ENCODE data around the gene DOCK2. TPM values are rescaled to one million over a fixed set of nuclear protein-coding genes. Genes with fewer than 3 reads are reported as not detected.

Gene DOCK2
- total and polyA plus RNA-seq, 7 donors: 2.3 to 21.1 (median 12.5) TPM

GRCh38 chr5:169688106-169688505 lies 51.0 kb downstream of the DOCK2 start:
- no peak for TF ChIP-seq EP300 (IDR thresholded peaks at IDR 0.05)
- no peak for TF ChIP-seq POLR2A (IDR thresholded peaks at IDR 0.05)
- no peak for TF ChIP-seq CTCF (IDR thresholded peaks at IDR 0.05)
- no peak for TF ChIP-seq POLR2AphosphoS5 (IDR thresholded peaks at IDR 0.05)
- intact Hi-C loops (cut with DNase I): no loop called here
- H3K4me3 ChIP-seq: no peak overlapping the region
- H3K36me3 ChIP-seq: no peaks in the 10 kb centered on the region
- H3K9me3 ChIP-seq: no peaks in the 10 kb centered on the region
- no peak for DNase-seq
- H3K27me3 ChIP-seq: no peaks in the 10 kb centered on the region
- no peaks in the 10 kb centered on the region for H3K4me1 ChIP-seq
- no peak overlapping the region for H3K27ac ChIP-seq
- 55 to 61% methylated on average over 3 of the region's 3 CpGs for whole genome bisulfite sequencing, 2 donors

- Histone ChIP-seq H3K4me3 (no peak overlapping the region), H3K36me3 (no peaks in the 10 kb centered on the region), H3K27me3 (no peaks in the 10 kb centered on the region), H3K4me1 (no peaks in the 10 kb centered on the region), H3K27ac (no peak overlapping the region), H3K9me3 (no peaks in the 10 kb centered on the region)
- no peak for TF ChIP-seq CTCF (IDR thresholded peaks at IDR 0.05)
- TF ChIP-seq POLR2AphosphoS5 (IDR thresholded peaks at IDR 0.05): no peak
- TF ChIP-seq EP300 (IDR thresholded peaks at IDR 0.05): no peak
- no peak for TF ChIP-seq POLR2A (IDR thresholded peaks at IDR 0.05)
- no peak for DNase-seq
- intact Hi-C loops (cut with DNase I): no loop called here
- WGBS, 2 donors: 20 to 47% methylated on average over 1 of the region's 1 CpG
These were observed 54.4 kb downstream of the DOCK2 start for GRCh38 chr5:169691471-169691870.

- Histone ChIP-seq H3K27ac (no peak overlapping the region), H3K4me3 (no peak overlapping the region), H3K27me3 (no peaks in the 10 kb centered on the region), H3K9me3 (no peaks in the 10 kb centered on the region), H3K36me3 (no peaks in the 10 kb centered on the region), H3K4me1 (no peaks in the 10 kb centered on the region)
- no peak for DNase-seq
- TF ChIP-seq POLR2AphosphoS5 (IDR thresholded peaks at IDR 0.05) (no peak), EP300 (IDR thresholded peaks at IDR 0.05) (no peak), CTCF (IDR thresholded peaks at IDR 0.05) (no peak), POLR2A (IDR thresholded peaks at IDR 0.05) (no peak)
- intact Hi-C loops (cut with DNase I): no loop called here
- WGBS, 2 donors: 72 to 93% methylated on average over 3 of the region's 3 CpGs
These were observed 57.1 kb downstream of the DOCK2 start for GRCh38 chr5:169694091-169694625.

- DNase-seq: no peak
- 82 to 90% methylated on average over 6 of the region's 6 CpGs for WGBS, 2 donors
- intact Hi-C loops (cut with DNase I): no loop called here
- TF ChIP-seq POLR2AphosphoS5 (IDR thresholded peaks at IDR 0.05) (no peak), POLR2A (IDR thresholded peaks at IDR 0.05) (no peak), CTCF (IDR thresholded peaks at IDR 0.05) (no peak), EP300 (IDR thresholded peaks at IDR 0.05) (no peak)
- Histone ChIP-seq H3K9me3 (no peaks in the 10 kb centered on the region), H3K36me3 (no peaks in the 10 kb centered on the region), H3K27ac (no peak overlapping the region), H3K27me3 (no peaks in the 10 kb centered on the region), H3K4me1 (no peaks in the 10 kb centered on the region), H3K4me3 (no peak overlapping the region)
These were observed 58.0 kb downstream of the DOCK2 start for GRCh38 chr5:169695025-169695625.
